Posterior cingulate gyrus (tissue), 11 donors: ENCODE results near the gene MAGOH.
"Not testable (repeated sequence)": the region's sequence is repeated elsewhere in the genome, so short reads cannot be mapped to it uniquely, and the experiment has no call there.

ENCODE experiments used
- DNase-seq, 10 donors: peaks; one replicate each; pipeline versions ENCODE4 v3.0.0 to v3.0.0-alpha.2; 2020 to 2021; ENCODE audit warnings: mixed read lengths in 3 of 10
- intact Hi-C: fragments of 100-400 bp; cut with DNase I; formaldehyde crosslinking; loops from one replicate; pipeline ENCODE4 v1.15.1; 2023

MAGOH gene

DNA sequence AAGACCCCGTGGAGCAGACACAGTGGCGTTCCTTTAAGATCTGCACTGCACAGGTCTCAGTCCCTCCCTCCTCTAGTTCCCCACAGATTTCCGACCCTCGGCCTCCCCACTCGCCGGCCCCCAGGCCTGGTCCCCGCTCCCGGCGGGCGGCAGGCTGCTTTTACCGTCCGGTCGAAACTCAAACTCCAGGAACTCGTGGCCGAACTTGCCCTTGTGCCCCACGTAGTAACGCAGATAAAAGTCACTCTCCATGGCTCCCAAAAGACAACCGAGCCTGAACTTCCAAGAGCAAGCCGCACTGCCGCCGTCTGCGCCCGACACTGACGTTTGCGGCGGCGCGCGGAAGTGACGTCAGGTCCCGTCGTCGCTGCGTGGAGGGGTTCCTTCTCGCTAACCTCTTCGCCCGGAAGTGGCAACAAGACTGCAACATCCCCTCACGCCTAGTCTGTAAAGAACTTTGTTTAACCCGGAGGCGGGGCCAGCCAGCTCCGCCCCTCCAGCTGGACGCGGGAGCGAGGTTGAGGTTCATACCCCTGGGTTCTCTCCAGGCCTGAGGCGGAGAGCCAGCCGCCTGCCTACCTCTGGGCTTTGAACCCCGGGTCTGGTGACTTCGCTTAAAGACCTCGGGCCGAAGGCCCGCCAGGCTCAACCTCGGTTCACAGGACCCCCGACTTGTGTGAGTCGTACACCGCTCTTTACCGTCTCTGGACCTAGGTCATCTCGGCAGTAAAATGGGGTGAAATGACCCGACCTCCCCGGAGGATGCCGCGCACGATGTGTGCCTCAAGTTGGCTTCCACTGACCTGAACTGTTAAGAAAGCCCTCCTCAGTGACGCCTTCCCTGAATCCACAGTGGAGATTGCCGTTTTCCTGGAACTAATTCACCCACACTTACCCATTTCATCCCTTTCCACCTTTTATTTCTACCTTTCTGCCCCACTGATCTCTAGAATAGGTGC, at the start of gene MAGOH:
Gene MAGOH (minus strand): TSS at position 322 of the 959 bp plus-strand sequence. CDS start 70 bp downstream, at position 252.
- DNase-seq = peak; percentile 93 to 99 (median 96)
- intact Hi-C loops = loop anchor here (2.0 kb wide), 1 partner anchor 18 kb away; the partner anchor contains the start of gene CZIB

DNA sequence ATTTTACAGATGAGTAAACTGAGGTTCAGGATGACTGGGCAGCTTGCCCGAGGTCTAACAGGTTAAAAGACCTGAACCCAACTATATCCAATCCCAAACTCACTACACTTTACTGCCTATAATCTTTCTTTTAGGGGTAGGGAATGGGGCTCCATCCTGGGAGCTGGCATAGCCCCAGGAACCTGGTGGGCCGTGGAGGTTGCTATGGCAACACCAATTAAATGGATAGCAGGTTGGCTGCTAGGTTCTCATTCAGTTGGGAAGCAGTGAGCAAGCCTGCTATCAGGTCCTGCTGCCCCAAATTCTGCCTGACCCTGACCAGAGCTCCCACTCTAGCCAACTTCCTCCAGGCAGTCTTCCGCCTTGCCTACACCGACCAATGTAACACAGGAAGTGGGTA, 48.6 kb upstream of the MAGOH start:
- intact Hi-C loops = no loop called here
- DNase-seq = peak in 2 of 10 donors; percentile 42 to 57

DNA sequence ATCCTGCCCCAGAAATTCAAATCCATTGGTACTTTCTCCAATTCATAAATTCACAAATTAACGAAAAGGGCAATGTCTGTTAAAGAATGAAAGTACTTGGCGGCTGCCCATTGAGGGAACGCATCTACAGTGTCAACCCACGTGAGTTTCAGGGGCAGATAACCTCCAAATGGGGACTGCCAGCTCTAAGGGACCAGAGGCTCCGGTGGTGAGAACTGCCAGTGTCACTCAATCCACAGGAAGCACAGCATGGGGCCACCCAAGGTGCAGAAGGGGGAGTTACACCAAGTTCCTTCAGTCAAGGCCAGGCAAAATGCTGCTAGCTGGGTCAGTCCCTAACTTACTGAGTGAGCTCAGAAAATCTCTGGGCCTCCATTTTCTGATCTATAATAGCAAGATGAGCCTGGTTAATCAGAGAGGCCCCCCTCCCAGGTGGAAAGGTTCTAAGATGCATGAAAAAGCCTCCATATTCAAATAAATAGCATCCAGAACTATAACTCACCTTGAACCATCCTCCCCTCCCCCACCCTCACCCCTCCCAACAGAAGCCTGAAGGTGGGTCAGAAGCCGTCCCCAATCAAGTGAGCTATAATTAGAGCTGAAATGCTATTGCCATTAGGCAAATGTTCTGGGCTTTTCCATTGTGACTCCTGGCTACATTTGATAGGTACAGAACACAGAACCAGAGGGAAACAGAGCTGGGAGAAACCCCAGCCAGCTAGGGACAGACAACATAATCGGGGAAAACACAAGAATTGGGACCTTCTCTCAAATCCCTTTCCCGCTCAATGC, 47.8 kb upstream of the MAGOH start:
- intact Hi-C loops = no loop called here
- DNase-seq = peak in 2 of 10 donors; percentile 59 to 66

GRCh38 chr1:53285546-53285945, 47.2 kb upstream of the MAGOH start:
- peak in 2 of 10 donors; percentile 11 to 52 for DNase-seq
- intact Hi-C loops = no loop called here

GRCh38 chr1:53284224-53285020, 46.1 kb upstream of the MAGOH start:
- intact Hi-C loops = no loop called here

GRCh38 chr1:53283156-53283555, 44.8 kb upstream of the MAGOH start:
- peak in 2 of 10 donors; percentile 22 to 53 for DNase-seq
- intact Hi-C loops = not testable (repeated sequence)

More at GRCh38 chr1:53284224-53285020, 46.1 kb upstream of the MAGOH start:
- peak in 2 of 10 donors; percentile 16 to 24 for DNase-seq

DNA sequence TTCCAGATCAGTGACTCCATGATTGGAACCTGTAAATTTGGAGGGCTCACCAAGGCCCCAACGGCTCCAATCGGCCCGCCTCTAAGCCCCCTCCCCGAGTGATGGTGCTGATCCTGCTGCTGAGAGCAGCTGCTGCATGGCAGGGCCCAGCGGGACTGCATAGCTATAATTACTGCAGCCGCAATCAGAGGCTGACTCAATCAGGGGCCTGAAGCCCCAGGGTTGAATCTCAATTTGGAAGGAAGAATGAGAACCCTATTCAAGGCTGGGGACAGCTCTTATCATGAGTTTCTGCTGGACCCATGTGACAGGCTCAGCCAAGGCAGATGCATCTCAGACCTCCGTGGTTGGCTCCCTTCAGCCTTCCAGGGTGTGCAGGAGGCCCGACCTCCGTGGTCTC, 42.8 kb upstream of the MAGOH start:
- peak in 2 of 10 donors; percentile 79 to 84 for DNase-seq
- intact Hi-C loops = no loop called here

DNA sequence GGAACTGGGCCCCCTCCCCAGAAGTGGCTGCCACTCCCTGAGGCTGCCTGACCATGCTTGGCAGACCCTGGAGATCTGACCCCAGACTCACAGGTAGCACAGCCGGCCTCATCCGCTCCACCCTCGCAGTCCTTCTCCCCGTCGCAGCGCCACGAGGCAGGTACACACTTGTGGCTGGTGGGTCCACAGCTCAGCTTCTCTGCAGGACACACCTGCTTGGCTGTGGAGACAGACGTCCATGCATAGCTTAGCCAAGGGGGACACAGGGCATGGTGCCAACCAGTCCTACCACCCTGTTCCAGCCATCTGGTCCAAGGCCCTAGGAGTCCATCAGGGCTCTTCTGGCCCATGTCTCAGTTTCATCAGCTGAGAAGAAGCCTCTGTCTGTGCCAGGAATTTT, 42.2 kb upstream of the MAGOH start:
- DNase-seq = peak in 2 of 10 donors; percentile 56 to 72
- intact Hi-C loops = no loop called here

- DNase-seq = peak in 2 of 10 donors; percentile 62 to 74
- intact Hi-C loops = no loop called here
Measured at GRCh38 chr1:53279296-53280200, 41.2 kb upstream of the MAGOH start.

DNA sequence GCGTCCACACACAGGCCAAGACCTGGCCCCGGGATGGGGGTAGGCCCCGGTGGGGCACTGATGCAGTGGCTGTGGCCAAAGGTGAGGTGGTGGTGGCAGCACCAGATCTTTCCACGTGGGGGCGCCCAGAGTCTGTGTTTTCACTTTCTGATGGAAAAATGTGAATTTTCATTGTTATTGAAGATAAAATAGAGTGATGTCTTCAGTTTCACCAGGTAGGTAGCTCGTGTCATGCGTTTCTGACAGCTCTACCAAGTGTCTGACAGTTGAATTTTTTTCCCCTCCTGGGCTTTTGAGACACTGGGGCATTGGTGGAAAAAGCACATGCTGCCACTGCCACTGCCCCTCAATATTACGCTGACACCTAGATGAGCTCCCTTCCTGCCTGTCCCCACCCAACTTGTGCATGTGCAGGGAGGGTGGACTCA, 40.0 kb upstream of the MAGOH start:
- DNase-seq = peak; percentile 34 to 92 (median 70)
- intact Hi-C loops = loop anchor here (1.0 kb wide), 1 partner anchor 115 kb away; no protein-coding TSS in a partner anchor

- peak in 1 of 10 donors; percentile 44 for DNase-seq
- intact Hi-C loops = no loop called here
Measured at GRCh38 chr1:53277326-53277725, 39.0 kb upstream of the MAGOH start.

DNA sequence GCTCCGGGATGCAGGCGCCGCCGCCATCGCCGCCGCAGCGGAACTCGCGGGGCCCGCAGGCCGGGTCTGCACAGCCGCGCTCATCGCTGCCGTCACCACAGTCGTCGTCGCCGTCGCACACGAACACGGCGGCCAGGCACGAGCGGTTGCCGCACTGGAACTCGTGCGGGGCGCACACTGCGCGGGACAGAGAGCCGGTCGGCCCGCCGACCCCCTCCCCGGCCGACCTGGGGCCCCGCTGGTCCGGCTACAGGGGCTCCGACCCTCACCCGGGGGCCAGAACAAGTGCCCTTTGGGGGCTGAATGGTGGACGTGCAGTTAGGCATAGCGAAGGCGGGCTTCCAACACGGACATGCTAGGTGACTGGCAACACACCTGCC, 38.6 kb upstream of the MAGOH start:
- intact Hi-C loops = no loop called here

DNA sequence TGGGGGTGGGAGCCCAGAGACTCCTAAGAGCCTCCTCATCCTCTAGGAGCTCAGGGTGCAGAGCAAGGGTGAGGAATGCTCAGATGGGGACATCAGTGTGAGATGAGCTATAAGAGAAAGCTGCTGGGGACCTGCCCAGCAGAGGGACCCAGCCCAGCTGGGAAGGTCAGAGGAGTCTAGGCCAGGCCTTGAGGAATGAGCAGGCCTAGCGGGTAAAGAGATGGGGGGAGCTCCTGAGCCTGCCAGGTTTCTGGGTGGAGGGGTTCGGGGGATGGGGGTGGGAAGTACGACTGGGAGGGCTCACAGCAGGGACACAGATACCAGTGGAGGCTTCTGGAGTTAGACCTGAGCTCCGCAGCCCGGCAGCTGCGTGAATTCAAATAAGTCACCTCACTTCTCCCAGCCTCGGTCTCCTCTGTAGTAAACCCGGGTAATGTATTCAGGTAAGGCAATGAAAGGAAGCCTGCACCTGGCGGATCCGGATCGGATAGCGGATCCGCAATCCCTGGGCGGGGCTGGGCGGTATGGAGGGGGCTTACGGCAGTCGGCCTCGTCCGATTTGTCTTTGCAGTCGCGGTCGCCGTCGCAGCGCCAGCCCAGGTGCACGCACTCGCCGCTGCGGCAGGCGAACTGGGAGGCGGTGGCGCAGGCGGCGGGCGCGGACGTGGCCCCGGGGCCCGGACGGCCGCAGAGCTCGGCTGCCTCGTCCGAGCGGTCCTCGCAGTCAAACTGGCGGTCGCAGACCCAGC, 38.0 kb upstream of the MAGOH start:
- intact Hi-C loops = no loop called here

More for the DNA sequence above, 38.6 kb upstream of the MAGOH start:
- peak in 1 of 10 donors; percentile 58 for DNase-seq

GRCh38 chr1:53275566-53275965, 37.2 kb upstream of the MAGOH start:
- intact Hi-C loops = no loop called here

More for the DNA sequence above, 38.0 kb upstream of the MAGOH start:
- peak in 1 of 10 donors; percentile 51 for DNase-seq

DNA sequence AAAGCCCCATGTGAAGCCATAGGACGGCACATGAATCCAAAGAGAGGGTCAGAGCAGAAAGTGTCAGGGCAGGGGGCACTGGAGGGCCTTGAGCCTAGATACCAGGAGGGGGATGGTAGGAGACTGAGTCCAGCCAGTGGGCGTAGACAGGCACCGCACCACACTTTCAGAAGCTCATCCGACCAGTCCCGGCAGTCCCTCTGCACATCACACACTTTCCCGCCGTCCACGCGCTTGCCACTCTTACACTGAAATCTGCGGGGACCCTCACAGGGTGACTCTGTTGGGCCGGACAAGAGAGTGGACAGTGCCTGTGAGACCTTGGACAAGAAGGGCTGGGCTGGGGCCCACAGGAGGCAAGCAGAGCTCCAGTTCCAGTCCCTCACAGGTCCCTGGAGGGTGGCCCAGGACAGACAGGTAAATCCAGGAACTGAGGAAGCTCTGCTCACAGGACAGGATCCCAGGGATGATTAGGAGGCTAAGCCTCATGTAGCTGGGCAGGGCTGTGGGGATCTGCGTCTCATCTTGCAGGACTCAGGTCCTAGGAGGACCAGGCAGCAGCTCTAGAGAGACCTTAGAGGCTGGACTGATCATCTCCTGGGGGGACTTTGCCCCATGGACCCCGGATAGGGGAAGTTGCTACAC, 36.3 kb upstream of the MAGOH start:
- no peak for DNase-seq
- intact Hi-C loops = no loop called here

More at GRCh38 chr1:53275566-53275965, 37.2 kb upstream of the MAGOH start:
- peak in 1 of 10 donors; percentile 0 for DNase-seq

DNA sequence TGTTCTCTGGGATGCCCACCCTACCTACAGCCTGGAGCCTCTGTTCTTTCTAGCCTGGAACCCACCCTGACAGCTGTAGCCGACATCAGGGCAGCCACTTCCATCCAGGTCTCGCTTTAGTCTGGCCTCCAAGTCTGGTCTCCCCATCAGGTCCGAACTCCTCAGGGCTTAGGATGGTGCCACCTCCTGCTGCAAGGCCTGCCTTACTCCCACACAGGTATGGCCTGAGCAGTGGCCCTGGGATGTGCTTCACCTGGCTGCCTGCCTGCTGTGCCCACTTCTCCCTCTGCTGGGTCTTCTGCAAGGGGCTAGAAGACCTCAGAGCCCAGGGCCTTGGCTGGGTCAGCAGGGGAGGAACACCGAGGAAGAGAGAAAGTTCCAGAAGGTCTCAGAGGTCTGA, 35.7 kb upstream of the MAGOH start:
- no peak for DNase-seq
- intact Hi-C loops = no loop called here

DNA sequence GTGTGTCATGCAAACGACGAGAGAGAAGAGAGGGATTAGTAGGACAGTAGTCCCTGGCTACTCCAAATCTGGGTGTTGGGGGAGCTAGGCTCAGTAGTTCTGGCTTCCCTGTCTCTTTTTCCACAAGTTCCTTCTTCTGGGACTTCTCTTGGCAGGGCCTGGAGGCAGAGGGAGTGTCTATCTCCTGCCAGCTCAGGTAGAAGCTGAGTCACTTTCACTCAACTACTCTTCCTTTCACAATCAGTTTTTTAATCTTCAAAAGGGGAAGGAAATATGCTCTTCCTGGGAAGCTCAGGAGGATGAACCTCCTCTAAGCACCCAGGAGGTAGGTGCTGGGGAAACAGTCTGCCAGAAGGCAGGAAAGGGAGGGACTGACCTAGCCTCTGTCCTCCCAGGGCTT, 35.2 kb upstream of the MAGOH start:
- intact Hi-C loops = no loop called here
- DNase-seq = no peak

GRCh38 chr1:53272349-53272748, 34.0 kb upstream of the MAGOH start:
- intact Hi-C loops = no loop called here
- no peak for DNase-seq
